Measurements from ENCODE around the gene CYSRT1. TPM values are rescaled to one million over a fixed set of nuclear protein-coding genes. Genes with fewer than 3 reads are reported as not detected.

The CYSRT1 gene, protein sequence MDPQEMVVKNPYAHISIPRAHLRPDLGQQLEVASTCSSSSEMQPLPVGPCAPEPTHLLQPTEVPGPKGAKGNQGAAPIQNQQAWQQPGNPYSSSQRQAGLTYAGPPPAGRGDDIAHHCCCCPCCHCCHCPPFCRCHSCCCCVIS
- total RNA-seq (ENCODE audit: low replicate concordance) = 0.56 TPM in 1 of 2 replicates, not detected in the other

DNA sequence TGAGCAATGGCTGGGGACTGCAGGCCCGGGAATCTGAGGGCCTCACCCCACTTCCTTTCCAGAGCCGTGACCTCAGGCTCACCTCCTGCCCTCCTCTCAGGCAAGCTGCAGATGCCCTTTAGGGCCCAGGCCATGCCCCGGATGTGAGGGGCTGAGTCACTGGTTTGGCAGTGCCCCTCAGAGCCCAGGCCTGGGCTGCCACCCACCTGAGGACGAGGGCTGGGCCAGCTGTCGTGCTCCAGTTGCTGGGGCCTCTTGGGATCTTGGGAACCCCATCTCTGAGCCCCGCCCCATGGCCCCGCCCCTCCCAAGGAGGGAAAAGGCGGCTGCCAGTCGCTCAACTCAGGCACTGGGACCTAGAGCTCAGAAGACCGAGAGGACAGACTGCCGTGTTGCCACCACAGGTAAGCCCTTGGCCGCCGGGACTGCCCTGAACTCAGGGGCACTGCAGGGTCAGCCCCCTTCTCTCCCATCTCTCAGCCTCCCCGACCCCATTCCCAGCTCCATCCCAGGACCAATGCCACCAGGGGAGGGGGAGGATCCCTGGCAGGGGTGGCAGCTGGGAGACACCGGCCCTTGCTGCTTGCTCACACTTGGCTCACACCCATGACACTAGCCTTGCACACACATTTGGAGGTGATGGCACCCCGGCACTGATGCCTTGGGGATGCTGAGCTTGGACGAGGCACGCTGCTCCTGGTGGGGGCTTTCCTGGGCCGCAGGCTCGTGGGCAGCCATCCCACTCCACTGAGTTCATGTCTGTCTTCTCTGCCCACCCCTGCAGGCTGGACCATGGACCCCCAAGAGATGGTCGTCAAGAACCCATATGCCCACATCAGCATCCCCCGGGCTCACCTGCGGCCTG is at the start of gene CYSRT1:
TSS of gene CYSRT1 (plus strand) at position 345 of the 865 bp plus-strand sequence. CDS start at position 793, 448 bp downstream.
- Mint-ChIP-seq H3K27me3 (ENCODE audit: insufficient read depth, low read depth) (peaks cover 6% of the 10 kb centered on the region), H3K36me3 (no peaks in the 10 kb centered on the region), H3K27ac (no peak within 1 kb of the TSS), H3K4me3 (peak within 1 kb of the TSS; percentile 87), H3K9me3 (no peaks in the 10 kb centered on the region), H3K4me1 (peaks cover 3% of the 10 kb centered on the region)
- Histone ChIP-seq H3K4me2 (peak within 1 kb of the TSS; percentile 81), H3K27me3 (peaks cover 25% of the 10 kb centered on the region), H3K9ac (peak within 1 kb of the TSS; percentile 66), H3K36me3 (no peaks in the 10 kb centered on the region), H3K27ac (no peak within 1 kb of the TSS), H3F3A (ENCODE audit: low read depth) (peaks cover 12% of the 10 kb centered on the region), H3K79me2 (ENCODE audit: low read depth) (no peaks in the 10 kb centered on the region), H2AFZ (replicated peaks) (no peak within 1 kb of the TSS), H3K9me3 (ENCODE audit: low read depth) (no peaks in the 10 kb centered on the region), H4K20me1 (ENCODE audit: low read depth) (no peaks in the 10 kb centered on the region), H3K4me1 (peaks cover 13% of the 10 kb centered on the region), H3K4me3 (peak within 1 kb of the TSS; percentile 65)
- no peak for DNase-seq (ENCODE audit: low spot score)
- TF ChIP-seq, protein P1, sequence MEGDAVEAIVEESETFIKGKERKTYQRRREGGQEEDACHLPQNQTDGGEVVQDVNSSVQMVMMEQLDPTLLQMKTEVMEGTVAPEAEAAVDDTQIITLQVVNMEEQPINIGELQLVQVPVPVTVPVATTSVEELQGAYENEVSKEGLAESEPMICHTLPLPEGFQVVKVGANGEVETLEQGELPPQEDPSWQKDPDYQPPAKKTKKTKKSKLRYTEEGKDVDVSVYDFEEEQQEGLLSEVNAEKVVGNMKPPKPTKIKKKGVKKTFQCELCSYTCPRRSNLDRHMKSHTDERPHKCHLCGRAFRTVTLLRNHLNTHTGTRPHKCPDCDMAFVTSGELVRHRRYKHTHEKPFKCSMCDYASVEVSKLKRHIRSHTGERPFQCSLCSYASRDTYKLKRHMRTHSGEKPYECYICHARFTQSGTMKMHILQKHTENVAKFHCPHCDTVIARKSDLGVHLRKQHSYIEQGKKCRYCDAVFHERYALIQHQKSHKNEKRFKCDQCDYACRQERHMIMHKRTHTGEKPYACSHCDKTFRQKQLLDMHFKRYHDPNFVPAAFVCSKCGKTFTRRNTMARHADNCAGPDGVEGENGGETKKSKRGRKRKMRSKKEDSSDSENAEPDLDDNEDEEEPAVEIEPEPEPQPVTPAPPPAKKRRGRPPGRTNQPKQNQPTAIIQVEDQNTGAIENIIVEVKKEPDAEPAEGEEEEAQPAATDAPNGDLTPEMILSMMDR (IDR thresholded peaks at IDR 0.05) = no peak
- TF ChIP-seq EZH2phosphoT487 (IDR thresholded peaks at IDR 0.05) (no peak), EZH2 (IDR thresholded peaks at IDR 0.05) (no peak)

DNA sequence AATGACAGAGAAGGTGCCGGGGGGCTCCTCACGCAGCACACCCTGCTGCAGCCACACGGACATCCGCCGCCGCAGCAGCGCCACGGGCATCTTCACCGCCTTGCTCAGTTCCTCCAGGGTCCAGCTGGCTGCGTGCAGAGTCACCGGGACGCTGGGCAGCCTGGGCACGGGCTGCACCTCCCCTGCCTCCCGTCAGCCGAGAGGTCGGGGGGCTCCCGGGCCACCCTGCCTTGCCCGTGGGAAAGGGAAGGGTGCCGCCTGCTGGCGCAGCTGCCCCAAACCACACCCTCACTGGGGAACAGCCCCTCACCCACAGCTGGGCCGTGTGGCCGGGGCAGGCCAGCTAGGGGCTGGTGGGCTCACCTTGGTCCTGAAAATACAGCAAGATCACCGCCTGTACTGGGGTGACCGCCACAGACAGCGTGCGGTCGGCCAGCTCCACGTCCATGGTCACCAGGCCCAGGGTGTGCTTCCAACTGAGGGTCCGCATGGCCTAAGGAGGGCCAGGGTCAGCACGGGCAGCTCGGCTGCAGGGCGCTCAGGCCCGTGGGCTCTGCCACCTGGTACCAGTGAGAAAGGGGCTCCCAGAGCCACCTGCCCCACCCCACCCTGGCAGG is 49.5 kb upstream of the CYSRT1 start:
- H3K27ac Mint-ChIP-seq = no peak overlapping the region
- no peaks in the 10 kb centered on the region for H3K36me3 Mint-ChIP-seq
- peak overlapping the region; percentile 21 for H3K4me3 ChIP-seq
- peaks cover 16% of the 10 kb centered on the region for H3K27me3 Mint-ChIP-seq (ENCODE audit: insufficient read depth, low read depth)
- H2AFZ ChIP-seq (replicated peaks) = no peak overlapping the region
- no peaks in the 10 kb centered on the region for H3K9me3 Mint-ChIP-seq
- no peak overlapping the region for H3K9ac ChIP-seq
- TF ChIP-seq EZH2phosphoT487 (IDR thresholded peaks at IDR 0.05) (no peak), EZH2 (IDR thresholded peaks at IDR 0.05) (no peak)
- TF ChIP-seq, protein P1 (IDR thresholded peaks at IDR 0.05) = peak; percentile 50
- peak overlapping the region; percentile 68 for H3K4me2 ChIP-seq
- H3K4me1 ChIP-seq = peaks cover 11% of the 10 kb centered on the region
- peaks cover 38% of the 10 kb centered on the region for H4K20me1 ChIP-seq (ENCODE audit: low read depth)
- H3K4me3 Mint-ChIP-seq = no peak overlapping the region
- H3K79me2 ChIP-seq (ENCODE audit: low read depth) = no peaks in the 10 kb centered on the region
- H3K4me1 Mint-ChIP-seq = no peaks in the 10 kb centered on the region
- H3F3A ChIP-seq (ENCODE audit: low read depth) = peaks cover 10% of the 10 kb centered on the region
- H3K27me3 ChIP-seq = peaks cover 64% of the 10 kb centered on the region
- H3K36me3 ChIP-seq = no peaks in the 10 kb centered on the region
- DNase-seq (ENCODE audit: low spot score) = peak; percentile 62
- H3K27ac ChIP-seq = no peak overlapping the region
- no peaks in the 10 kb centered on the region for H3K9me3 ChIP-seq (ENCODE audit: low read depth)

DNA sequence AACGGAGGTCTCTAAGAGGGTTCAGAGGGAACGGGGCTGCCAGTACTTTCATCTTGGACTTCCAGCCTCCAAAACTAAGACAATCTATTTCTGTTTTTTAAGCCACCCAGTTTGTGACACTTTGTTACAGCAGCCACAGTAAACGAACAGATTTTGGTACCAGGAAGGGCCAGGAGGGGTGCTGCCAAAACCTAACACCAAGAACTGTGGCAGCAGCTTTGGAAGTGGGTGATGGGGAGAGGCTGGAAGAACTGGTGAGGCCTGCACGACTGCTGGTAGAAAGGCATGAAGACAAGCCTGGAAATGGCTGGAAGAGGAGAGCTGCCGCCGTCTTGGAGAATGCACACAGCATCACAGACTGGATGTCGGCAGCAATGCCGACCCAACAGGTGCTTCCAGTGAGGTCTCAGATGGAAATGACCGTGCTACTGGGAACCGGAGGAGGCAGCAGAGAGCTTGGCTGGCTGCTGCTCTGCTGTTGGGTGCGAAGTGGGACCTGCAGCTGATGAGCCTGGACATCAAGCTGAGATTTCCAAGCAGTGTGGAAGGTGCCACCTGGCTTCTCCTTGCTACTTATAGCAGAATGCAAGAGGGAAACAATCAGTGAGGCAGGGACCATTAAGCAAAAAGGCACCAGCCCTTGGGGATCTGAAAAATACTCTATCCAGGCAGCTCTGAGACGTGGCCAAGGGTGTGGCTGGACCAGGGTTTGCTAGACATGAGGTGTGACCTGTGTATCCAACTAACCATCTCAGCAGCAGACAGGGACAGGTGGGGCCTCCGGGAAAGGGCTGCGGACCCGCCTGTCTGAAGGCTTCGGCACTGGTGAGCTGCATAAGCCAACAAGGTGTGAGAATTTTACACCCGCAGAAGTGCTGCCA is 48.4 kb upstream of the CYSRT1 start:
- peaks cover 36% of the 10 kb centered on the region for H4K20me1 ChIP-seq (ENCODE audit: low read depth)
- Mint-ChIP-seq H3K36me3 (no peaks in the 10 kb centered on the region), H3K27ac (no peak overlapping the region)

More for the DNA sequence above, 48.4 kb upstream of the CYSRT1 start:
- no peaks in the 10 kb centered on the region for H3K9me3 Mint-ChIP-seq
- H3K27ac ChIP-seq = no peak overlapping the region
- H3K27me3 Mint-ChIP-seq (ENCODE audit: insufficient read depth, low read depth) = peaks cover 6% of the 10 kb centered on the region
- peaks cover 11% of the 10 kb centered on the region for H3K4me1 ChIP-seq
- H3F3A ChIP-seq (ENCODE audit: low read depth) = peaks cover 10% of the 10 kb centered on the region
- TF ChIP-seq EZH2 (IDR thresholded peaks at IDR 0.05) = no peak
- TF ChIP-seq, protein P1 (IDR thresholded peaks at IDR 0.05) = peak; percentile 43
- DNase-seq (ENCODE audit: low spot score) = peak; percentile 57
- H3K9ac ChIP-seq = no peak overlapping the region
- H3K4me2 ChIP-seq = no peak overlapping the region
- no peaks in the 10 kb centered on the region for H3K9me3 ChIP-seq (ENCODE audit: low read depth)
- no peak overlapping the region for H2AFZ ChIP-seq (replicated peaks)
- no peak overlapping the region for H3K4me3 Mint-ChIP-seq
- H3K36me3 ChIP-seq = no peaks in the 10 kb centered on the region
- no peaks in the 10 kb centered on the region for H3K79me2 ChIP-seq (ENCODE audit: low read depth)
- H3K4me1 Mint-ChIP-seq = no peaks in the 10 kb centered on the region
- peaks cover 53% of the 10 kb centered on the region for H3K27me3 ChIP-seq
- no peak overlapping the region for H3K4me3 ChIP-seq

All from neural progenitor cell (in vitro differentiated cells).